ENCODE data around the gene XRCC5.

XRCC5 gene

GRCh38 chr2:216159144-216159543 lies 50.0 kb downstream of the XRCC5 start:
- no peak for DNase-seq (ENCODE audit: low spot score)

- no peak for DNase-seq (ENCODE audit: low spot score)
Observed at GRCh38 chr2:216159646-216160045, 50.5 kb downstream of the XRCC5 start.

GRCh38 chr2:216160786-216161185 lies 51.6 kb downstream of the XRCC5 start:
- DNase-seq (ENCODE audit: low spot score) = no peak

- no peak for DNase-seq (ENCODE audit: low spot score)
Observed at GRCh38 chr2:216161967-216162366, 52.8 kb downstream of the XRCC5 start.

- no peak for DNase-seq (ENCODE audit: low spot score)
Observed at GRCh38 chr2:216163518-216163917, 54.4 kb downstream of the XRCC5 start.

- no peak for DNase-seq (ENCODE audit: low spot score)
Observed at GRCh38 chr2:216164087-216164486, 54.9 kb downstream of the XRCC5 start.

DNA sequence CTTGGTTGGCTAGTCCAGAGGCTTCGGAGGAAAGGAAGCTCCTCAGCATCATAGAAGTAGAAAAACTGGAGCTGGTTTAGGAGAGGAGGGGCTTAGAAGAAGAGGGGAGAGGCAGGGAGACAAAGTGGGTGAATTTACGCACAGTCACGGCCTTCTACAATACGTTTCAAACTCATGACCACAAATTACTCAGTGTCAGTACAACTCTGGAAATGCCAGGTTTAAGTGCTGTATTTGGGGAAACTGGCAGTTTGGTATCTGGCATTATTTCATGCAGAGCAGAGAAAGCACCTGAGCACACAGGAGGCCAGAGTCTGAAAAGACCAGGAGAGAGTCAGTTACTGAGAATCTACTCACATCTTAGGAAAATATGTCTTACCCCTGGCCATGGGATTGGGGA lies 55.4 kb downstream of the XRCC5 start:
- DNase-seq (ENCODE audit: low spot score) = no peak

DNA sequence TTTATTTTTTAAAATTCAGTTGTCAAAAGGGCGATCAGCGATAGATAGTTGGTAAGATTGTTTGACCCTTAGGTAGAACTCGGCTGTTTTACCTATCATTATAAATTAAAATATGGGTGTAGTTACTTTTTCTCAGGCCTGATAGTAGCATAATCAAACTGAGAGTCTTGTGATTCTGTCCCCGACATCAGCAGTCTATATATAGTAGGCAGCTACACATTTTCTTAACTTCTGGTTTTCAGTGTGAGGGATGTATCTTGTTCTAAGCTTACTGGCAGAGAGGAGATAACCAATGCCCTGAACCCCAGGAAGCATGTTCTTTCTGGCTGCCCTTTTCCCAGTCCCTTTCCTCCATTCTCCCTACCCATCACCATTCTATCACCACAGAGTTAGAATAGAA lies 56.6 kb downstream of the XRCC5 start:
- DNase-seq (ENCODE audit: low spot score) = no peak

DNA sequence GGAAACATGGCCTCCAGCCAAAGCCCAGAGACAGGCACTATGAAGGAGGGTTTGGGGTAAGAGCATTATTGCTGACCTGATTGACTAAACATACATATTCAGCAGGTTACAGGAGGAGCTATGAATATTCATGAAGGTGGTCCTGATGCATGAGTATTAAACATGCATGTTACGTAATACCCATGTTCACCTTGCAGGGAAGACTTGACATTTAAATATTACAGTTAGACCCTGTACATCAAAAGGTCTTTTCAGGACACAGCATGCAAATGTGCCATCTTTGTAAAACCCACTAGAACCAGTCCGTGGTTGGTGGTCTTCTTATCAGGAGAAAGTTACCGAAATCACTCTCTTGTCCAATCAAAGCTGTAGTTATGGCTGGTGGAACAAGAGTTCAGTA lies 59.9 kb downstream of the XRCC5 start:
- DNase-seq (ENCODE audit: low spot score) = no peak

GRCh38 chr2:216170076-216170763 lies 61.1 kb downstream of the XRCC5 start:
- DNase-seq (ENCODE audit: low spot score) = no peak

GRCh38 chr2:216171011-216171410 lies 61.9 kb downstream of the XRCC5 start:
- no peak for DNase-seq (ENCODE audit: low spot score)

DNA sequence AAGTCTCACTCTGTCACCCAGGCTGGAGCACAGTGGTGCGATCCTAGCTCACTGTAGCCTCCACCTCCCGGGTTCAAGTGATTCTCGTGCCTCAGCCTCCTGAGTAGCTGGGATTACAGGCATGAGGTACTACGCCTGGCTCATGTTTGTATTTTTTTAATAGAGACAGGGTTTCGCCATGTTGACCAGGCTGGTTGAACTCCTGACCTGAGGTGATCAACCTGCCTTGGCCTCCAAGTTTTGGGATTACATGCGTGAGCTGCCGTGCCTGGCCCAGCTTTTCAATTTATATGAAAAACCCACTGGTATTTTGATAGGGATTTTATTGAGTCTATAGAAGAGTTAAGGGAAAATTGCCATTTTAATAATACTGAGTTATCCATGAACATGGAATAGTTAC lies 63.3 kb downstream of the XRCC5 start:
- DNase-seq (ENCODE audit: low spot score) = no peak

DNA sequence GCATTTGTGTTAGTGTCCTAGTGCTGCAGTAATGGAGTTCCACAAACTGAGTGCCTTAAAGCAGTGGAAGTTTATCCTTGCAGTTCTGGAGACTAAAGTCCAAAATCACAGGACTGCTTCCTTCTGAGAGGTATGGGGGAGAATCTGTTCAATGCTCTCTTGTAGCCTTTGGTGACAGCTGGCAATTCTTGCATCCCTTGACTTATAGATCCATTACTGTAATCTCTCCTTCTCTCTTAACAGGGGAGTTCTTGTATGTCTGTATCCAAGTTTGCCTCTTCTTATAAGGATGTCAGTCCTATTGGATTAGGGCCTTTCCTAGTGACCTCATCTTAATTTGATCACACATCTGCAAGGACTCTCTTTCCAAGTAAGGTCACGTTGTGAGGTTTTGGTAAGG lies 69.9 kb downstream of the XRCC5 start:
- no peak for DNase-seq (ENCODE audit: low spot score)

DNA sequence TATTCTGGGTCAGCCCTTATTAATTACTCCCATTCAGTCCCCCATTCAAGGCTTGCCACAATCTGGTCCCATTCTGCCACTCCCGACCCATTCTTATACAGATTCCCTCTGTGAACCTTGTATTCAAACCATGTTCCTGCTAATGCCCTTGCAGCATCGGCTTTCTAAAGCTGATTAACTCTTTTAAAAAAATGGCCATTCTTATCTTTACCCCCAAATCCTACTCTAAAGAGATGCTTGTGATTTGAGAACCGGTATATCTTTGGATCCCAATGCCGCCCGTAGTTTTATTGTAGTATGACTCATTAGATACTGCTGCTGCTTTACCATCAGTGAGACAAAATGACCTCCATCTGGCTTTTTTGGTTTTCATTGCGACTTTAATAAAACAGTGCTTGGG lies 72.2 kb downstream of the XRCC5 start:
- no peak for DNase-seq (ENCODE audit: low spot score)

GRCh38 chr2:216181953-216182461 lies 72.9 kb downstream of the XRCC5 start:
- DNase-seq (ENCODE audit: low spot score) = no peak

DNA sequence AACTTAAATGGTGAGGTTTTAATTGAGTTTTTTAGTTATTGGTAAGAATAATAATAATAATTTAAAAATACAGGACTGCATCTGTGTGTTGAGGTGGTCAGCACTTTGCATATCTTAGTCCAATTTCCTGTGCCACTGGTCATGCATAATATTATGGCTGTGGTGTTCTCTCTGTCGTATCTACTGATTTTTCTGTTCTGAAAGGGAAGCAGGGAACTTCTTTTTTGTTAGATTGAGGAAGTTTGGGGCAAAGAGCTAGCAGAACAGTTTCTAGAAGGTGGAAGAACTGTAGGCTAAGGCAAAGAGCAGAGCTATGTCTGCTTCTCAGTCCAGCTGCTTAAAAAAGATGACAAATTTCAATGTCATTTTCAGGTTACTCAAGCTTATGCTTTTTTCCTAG lies 74.3 kb downstream of the XRCC5 start:
- DNase-seq (ENCODE audit: low spot score) = no peak

DNA sequence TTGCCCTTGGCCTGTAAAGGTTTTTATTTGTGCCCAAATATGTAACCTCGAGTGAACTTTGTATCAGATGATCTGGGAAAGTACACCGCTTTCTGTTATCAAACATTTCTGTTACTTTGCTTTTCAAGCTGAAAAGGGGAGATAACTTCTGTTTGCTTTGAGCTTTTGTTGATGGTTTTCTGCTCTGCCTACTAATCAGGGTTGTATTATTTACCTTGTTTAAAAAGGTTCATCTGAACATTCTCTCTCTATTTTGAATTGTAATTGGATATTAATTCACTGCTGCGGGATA lies 79.4 kb downstream of the XRCC5 start:
- no peak for DNase-seq (ENCODE audit: low spot score)

- no peak for DNase-seq (ENCODE audit: low spot score)
Observed at GRCh38 chr2:216188956-216189355, 79.8 kb downstream of the XRCC5 start.

DNA sequence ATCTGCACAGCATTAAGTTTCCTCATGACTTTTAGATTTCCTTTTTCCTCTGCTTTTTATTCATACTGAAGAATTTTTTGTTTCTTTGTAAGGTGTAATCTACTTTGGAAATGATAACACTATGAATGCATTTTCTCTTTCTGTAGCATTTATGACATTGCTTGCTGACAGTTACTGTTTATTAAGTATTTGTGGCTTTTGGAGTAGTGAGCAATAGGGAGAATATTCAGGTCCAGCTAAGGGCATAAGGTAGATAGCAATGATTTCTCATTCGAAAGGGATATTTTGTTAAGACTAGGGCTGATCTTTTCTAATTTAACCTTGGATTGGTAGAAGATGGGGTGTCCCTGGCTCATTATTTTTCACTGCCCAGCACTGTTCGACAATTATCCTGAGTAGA lies 80.3 kb downstream of the XRCC5 start:
- no peak for DNase-seq (ENCODE audit: low spot score)

DNA sequence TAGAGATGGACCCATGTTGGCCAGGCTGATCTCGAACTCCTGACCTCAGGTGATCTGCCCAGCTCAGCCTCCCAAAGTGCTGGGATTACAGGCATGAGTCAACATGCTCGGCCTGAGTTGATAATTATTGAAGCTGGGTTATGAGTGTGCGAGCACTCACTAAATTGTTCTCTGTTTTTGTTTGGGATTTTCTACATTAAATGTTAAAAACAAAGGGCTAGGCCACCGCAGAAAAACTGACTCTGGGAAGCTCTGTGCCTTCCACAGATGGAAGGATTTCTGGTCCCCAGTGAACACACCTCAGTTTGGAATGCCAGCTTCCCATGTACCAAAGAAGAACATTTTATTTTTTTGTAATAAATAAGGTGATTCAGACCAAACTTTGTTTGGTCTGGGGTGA lies 83.0 kb downstream of the XRCC5 start:
- no peak for DNase-seq (ENCODE audit: low spot score)

DNA sequence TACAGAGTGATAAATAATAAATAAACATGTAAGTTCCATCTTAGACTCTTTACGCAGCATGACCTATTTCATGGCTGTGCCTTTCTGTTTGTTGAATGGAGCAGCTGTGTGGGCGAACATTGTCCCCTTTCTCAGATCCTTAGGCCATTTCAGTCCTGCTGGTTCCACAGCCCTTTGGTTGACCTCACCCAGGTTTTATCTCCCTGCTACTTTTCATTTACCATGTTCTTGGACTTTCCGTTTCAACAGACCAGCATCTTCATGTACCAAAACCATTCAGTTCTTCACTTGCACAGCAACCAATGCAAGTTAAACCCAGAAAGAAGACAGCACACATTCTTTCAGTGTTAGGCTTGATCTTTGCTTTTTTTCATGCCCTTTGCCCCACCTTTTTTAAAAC lies 83.8 kb downstream of the XRCC5 start:
- DNase-seq (ENCODE audit: low spot score) = no peak

DNA sequence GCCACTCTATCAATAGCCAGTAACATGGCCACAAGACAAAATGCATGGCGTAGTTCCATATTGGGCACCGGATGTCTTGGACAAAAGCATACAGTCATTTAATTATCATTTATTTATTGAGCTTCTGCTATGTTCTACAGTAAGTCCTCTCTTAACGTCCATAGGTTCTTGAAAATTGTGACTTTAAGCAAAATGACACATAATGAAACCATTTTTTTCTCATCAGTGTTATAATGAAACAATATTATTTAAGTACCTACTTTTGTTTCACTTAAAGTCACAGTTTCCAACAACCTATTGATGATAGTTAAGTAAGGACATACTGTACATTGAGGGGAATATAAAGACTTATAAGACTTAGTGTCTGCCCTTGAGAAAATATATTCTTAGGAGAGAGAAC lies 84.9 kb downstream of the XRCC5 start:
- no peak for DNase-seq (ENCODE audit: low spot score)

DNA sequence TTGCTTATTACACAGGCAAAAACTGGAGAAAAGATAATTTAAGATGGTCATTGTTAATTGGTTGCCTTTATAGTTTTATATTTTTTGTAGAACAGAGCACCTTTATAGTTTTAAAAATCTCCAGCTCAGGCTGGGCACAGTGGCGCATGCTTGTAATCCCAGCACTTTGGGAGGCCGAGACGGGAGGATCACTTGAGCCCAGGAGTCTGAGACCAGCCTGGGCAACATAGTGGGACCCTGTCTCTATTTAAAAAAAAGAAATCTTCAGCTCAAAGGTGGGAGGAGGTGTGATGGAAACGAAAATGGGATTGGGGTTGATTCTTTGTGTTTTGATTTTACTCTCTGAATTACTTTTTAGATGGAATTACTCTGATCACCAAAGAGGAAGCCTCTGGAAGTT lies 85.4 kb downstream of the XRCC5 start:
- no peak for DNase-seq (ENCODE audit: low spot score)

DNA sequence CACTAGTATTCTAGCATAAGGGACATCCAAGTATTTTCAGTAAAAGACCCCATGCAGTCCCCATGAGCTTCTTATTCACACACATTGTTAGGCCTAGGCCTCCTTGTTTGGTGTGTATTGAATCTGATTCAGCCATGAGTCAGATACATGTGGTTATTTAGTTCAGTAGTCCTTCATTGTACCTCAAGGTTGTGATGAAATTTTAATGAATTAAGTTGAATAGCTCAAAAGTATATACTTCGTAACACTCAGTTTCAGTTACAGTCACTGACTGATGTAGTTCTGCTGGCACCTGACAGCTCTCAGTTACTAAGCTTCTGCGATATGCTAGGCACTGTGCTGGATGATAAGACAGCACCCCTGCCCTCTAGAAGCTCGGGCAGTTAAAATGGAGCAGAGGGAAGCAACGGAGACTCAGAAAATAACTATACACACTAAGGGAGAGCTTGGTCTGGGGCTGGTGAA lies 86.4 kb downstream of the XRCC5 start:
- no peak for DNase-seq (ENCODE audit: low spot score)
